ENCODE results near the gene HSPG2.
"Not testable (repeated sequence)": the region's sequence is repeated elsewhere in the genome, so short reads cannot be mapped to it uniquely, and the experiment has no call there.

Gene HSPG2

DNA sequence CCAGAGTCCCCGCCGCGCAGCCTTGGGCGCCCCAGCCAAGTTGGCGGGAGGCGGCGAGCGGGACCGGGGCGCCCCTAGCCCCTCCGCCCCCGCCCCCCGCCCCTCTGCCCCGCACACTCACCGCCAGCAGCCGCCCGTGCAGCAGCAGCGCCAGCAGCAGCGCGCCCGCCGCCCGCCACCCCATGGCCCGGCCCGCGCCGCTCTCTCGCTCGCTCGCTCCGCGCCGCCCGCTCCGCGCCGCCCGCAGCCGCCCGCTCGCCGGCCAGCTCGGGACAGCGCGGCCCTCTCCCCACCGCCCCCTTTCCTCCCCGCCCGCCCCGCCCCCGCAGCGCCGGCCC, at the start of gene HSPG2:
Gene HSPG2 (minus strand): TSS at position 277 of the 338 bp plus-strand sequence. CDS start 93 bp downstream, at position 184.
- DNase-seq = no peak

DNA sequence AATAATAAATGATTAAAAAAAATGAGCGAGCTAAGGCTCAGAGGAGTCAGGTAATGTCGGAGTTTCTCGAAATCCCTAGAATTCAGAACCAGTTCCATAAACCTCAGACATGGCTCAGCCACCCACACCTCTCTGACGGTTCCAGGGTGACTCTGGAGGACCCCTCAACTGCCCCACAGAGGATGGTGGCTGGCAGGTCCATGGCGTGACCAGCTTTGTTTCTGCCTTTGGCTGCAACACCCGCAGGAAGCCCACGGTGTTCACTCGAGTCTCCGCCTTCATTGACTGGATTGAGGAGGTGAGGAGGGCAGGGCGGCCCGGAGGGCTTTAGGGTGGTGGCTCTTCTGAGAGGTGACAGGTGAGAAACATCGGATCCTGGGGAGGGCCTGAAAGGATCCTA, 49.3 kb upstream of the HSPG2 start:
- not testable (repeated sequence) for DNase-seq

GRCh38 chr1:21985893-21986292, 48.8 kb upstream of the HSPG2 start:
- DNase-seq = not testable (repeated sequence)

GRCh38 chr1:21983539-21983938, 46.4 kb upstream of the HSPG2 start:
- DNase-seq = not testable (repeated sequence)

GRCh38 chr1:21982122-21982521, 45.0 kb upstream of the HSPG2 start:
- not testable (repeated sequence) for DNase-seq

DNA sequence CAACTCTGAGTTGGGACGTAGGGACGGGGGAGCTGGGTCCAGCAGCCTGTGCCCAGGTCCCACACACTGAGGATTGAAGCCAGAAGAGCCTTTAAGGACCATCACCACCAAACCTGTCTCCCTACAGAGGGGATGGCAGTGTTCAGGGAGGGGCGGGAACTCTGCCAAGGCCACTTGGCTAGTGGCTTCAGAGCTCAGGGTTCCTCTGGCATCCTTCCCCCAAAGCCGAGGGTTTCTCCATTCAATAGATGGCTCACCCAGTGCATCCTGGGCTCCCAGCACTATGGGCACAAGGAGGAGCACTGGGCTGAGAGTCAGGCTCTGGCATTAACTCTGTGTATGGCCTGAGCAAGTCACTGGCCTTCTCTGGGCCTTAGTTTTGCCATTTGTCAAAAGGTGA, 44.1 kb upstream of the HSPG2 start:
- DNase-seq = peak in 1 of 58 donors; percentile 6

- not testable (repeated sequence) for DNase-seq
Measured at GRCh38 chr1:21980515-21981220, 43.6 kb upstream of the HSPG2 start.

- DNase-seq = not testable (repeated sequence)
Measured at GRCh38 chr1:21978209-21978608, 41.1 kb upstream of the HSPG2 start.

DNA sequence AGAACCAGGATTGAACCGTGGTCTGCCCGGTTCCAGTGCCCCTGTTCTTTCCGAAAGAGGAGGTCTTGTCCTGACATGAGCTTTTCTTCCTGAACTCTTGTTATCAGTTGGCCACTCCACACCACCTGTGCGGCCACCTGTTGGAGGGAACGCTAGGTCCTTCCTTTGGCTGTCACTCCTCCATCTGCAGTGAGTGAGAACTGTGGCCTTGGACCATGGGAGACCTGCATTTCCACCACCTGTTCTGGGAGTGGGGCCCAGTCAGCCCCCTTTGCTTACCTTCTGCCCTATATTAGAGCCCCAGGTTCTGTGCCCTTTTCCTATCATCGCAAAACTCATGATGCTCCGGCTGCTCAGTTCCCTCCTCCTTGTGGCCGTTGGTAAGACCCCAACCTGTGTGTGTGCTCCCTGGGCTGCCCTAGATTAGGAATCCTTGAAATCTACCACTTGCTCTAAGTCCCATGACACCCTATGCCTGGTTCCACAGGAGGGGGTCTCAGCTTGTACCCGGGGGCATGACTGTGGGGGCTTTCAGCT, 39.7 kb upstream of the HSPG2 start, which contains the start of gene CELA3B:
Gene CELA3B (plus strand): TSS at position 320 of the 537 bp plus-strand sequence. CDS start 18 bp downstream, at position 338.
- not testable (repeated sequence) for DNase-seq

DNA sequence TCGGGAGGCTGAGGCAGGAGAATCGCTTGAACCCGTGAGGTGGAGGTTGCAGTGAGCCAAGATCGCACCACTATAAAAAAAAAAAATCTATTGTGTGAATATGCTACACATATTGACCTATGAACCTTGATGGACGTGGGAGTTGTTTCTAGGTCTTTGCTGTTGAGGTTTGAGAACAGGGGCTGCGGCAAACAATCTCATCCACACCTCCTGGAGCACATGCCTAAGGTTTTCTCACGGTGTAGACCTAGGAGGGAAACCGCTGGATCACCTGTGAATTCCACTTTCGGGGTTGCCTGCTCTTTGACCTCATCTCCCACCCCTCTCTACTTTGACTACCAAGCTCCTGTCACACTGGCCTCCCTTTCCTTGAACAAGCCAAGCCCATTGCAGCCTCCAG, 38.2 kb upstream of the HSPG2 start:
- DNase-seq = not testable (repeated sequence)

GRCh38 chr1:21974699-21975098, 37.6 kb upstream of the HSPG2 start:
- DNase-seq = not testable (repeated sequence)

DNA sequence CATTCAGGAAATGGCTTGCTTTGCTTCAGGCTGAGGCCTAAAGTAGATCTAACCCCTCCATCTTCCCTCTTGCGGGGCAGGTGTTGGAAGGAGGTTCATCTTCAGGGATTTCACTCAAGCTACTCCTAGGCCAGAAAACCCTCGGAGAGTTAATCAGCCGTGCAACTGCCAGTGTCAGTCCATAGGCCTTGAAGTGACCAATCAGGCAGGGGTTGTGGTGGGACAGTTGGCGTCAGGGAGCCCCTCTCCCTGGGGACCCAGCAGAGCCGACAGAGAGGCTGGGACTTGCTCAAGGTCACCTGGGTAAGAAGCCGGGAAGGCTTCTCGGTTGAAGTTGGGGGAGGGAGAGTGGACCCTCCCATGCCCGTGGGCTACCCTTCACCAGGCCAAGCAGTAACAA, 36.8 kb upstream of the HSPG2 start:
- DNase-seq = not testable (repeated sequence)

DNA sequence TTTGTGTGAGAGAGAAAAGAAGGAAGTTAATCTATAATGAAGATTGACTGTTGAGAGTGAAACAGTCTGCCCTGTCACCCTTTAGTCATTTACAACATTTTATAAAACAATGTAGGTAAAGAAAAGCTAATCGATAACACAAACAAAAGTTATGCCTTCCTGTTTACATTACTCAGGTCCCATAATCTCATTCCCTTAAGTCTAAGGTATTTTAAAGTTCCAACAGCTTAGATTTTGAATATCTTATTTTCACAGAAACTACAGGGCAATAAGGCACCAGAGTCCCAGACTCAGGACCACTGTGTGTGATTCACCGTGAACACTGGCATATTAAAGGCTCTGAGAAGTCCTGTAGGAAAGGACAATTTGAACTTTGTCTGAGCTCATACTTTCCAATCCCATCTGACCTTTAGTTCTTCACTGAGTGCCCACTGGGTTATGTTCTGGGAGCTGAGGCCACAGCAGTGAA, 35.9 kb upstream of the HSPG2 start:
- not testable (repeated sequence) for DNase-seq

- DNase-seq = not testable (repeated sequence)
Measured at GRCh38 chr1:21970523-21970922, 33.4 kb upstream of the HSPG2 start.

GRCh38 chr1:21969066-21969465, 32.0 kb upstream of the HSPG2 start:
- DNase-seq = peak in 1 of 58 donors; percentile 28

DNA sequence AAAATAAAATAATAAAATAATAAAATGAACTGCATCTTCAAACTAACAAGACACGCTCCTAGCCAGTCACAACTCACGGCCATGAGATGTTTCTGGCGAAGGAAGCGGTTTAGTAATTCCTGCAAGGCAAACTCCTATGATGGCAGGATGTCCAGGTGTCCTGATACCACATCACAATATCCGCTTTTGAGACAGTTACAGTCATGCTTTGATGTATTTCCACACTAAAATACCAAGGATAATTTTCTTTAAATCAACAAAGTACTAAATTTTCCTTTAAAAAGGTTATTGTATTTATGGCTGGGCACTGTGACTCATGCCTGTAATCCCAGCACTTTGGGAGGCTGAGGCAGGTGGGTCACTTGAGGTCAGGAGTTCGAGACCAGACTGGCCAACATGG, 30.1 kb upstream of the HSPG2 start:
- not testable (repeated sequence) for DNase-seq

GRCh38 chr1:21966247-21967000, 29.3 kb upstream of the HSPG2 start:
- DNase-seq = no peak

DNA sequence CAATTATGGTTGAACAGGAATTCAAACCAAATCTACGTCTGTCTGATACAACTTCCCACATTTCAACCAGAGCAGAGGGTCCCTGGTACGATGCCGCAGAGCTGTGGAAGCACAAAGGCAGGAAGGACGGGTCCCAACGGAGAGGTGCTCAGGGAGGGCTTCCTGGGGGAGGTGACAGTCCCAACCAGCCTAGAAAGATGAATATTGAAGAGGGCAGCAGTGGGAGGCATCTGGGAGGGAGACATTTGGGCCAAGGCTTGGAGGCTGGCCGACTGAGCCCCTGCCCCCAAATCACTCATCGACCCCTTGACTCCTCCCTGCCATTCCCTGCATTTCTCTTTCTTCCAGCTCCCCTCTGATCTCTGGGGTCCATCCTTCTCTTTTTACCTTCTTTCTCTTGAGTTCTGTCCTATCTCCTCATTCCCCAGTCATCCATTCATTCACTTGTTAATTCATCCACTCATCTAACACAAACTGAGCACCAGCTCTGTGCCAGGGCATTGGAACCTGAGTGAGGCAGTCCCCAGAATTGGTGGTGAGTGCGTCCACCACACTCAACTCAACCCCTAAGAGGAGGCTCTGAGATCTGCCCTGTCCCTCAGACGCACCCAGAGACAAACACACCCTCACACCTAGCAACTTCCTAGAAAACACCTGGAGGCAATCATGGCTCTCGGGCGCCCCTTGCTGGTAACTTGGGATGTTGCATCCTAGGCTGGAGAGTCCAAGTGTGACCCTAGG, 26.5 kb upstream of the HSPG2 start:
- DNase-seq = peak in 55 of 58 donors; percentile 5 to 82 (median 41)

- DNase-seq = no peak
Measured at GRCh38 chr1:21961799-21962198, 24.7 kb upstream of the HSPG2 start.

GRCh38 chr1:21961337-21961736, 24.2 kb upstream of the HSPG2 start:
- no peak for DNase-seq
